HG03175 (cell line): ENCODE data around the gene RAP1A.

ENCODE experiments used
- ATAC-seq: cut with Tn5 transposase; IDR thresholded peaks from one replicate; pipeline ENCODE4 v1.9.1; 2021; ENCODE audit warnings: mild to moderate bottlenecking, moderate library complexity; ENCODE audit not compliant: unreplicated experiment

Gene RAP1A

DNA sequence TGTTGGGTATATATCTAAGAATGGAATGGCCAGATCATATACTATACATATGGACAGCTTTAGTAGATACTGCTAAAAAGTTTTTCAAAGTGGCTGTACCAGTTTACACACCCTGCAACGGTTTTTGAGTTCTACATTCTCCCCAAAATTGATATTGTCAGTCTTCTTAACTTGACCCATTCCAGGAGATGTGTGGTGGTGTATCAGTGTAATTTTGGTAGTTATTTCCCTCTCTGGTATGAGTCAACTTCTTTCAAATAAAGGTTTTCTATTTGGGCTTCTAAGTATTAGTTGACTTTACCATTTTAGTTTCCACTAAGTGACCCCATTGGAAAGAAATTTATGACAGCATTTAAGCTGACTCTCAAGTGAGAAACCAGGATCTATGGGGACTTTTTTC lies 90.4 kb downstream of the RAP1A start:
- no peak for ATAC-seq

GRCh38 chr1:111716333-111716732 lies 96.7 kb downstream of the RAP1A start:
- ATAC-seq, result no peak

- no peak for ATAC-seq
These were observed 97.9 kb downstream of the RAP1A start for GRCh38 chr1:111717450-111717849.

DNA sequence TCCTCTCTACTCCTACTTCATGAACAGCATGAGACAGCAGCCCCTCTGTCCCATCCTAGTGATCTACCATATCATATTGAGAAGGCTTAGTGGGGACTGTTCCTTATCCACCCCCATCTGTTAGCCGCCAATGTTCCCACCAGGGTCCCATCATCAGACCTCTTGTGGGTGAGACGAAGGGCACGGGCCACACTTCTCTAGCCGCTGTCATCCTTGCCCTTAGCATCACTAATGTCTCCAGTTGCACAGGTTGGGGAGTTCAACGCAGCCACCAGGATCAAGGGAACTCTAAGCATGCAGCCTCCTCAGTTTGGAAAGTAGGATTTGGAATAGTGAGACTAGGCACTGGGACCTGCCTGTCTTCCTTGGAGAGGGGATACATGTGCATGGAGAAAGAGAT lies 99.5 kb downstream of the RAP1A start:
- no peak for ATAC-seq

- no peak for ATAC-seq
These were observed 100.1 kb downstream of the RAP1A start for GRCh38 chr1:111719674-111720132.

- no peak for ATAC-seq
These were observed 100.8 kb downstream of the RAP1A start for GRCh38 chr1:111720274-111720976.

GRCh38 chr1:111720977-111721786 lies 101.6 kb downstream of the RAP1A start:
- ATAC-seq, result no peak

- ATAC-seq, result no peak
These were observed 103.7 kb downstream of the RAP1A start for GRCh38 chr1:111723091-111723806.

- no peak for ATAC-seq
These were observed 104.3 kb downstream of the RAP1A start for GRCh38 chr1:111723871-111724270.

- no peak for ATAC-seq
These were observed 105.6 kb downstream of the RAP1A start for GRCh38 chr1:111725192-111725591.

DNA sequence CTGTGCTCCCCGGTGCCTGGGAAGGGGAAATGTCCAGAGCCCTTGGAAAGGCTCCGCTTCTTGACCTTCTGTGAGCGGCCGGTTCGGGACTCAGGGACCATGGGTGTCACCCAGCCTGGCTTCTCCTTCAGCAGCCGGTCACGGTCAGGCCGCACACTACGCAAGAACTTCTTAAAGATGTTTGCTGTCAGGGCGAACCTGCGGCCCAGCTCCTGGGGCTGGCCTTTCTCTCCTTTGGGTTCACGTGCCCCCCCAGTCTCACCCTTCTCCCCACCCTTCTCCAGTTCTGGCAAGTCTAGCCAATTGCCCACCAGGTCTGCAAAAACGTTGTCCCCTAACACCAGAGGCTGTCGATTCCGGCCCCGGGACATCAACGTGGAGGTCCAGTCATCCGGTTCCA lies 107.5 kb downstream of the RAP1A start:
- no peak for ATAC-seq

DNA sequence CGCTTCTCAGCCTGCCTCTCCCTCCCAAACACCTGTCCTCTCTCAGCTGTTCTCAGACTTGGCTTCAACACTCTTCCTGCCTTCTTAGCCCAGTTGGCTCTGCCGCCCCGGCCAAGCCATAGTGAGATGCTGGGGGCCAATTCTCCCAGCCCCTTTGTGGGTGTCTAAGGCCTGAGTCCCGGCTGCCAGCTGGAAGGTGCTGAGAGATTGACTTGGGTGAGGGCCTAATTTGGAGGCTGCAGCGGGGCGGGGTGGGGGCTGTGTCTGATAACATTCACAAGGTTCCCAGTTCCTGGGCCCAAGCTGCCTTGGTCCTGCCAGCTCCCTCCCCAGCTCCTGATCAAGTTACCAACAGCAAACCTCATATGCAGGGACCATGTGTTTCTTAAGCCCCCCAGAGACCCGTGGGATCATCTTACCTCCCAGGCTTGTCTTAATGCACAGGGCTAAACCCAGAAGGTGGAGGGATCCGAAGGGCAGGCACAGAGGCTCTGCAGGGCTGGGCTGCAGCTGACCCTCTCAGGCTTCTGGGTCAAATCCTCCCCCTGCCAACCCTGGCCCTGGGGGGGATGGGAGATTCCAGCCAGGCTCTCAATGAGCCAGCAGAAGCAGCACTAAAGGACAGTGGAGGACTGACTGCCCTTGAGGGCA lies 109.8 kb downstream of the RAP1A start:
- ATAC-seq, result no peak

DNA sequence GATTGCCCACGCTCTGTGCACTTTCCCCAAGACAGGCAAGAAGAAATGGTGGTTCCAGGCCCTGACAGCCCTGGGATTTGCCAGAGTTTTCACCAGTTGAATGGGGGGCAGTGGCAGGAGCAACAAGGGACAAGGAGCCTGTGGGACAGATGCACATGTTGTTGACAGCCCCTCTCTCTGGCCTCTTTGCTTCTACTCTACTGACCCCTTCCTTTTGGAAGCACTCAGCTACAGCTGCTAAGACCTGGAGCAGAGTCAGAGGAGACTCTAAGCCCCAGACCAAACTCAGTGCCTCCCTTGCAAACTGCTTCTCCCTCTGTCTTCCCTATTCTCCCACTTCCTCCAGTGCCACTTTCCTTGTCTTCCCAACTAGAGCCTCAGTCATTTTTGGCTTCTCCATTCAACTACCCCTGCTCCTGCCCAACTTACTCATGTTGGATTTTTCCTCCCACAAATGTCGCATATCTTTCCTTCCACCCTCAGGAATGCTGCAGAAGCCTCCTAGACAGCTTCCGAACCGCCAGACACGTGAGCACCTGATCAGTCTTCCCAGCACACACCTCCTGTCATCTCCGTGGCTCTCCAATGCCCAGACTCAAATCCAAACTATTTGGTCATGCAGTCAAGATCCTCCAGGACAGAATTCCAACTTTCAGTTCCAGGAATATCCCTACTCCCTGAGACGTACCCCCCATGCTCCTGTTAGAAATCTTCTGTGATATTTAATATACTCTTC lies 110.5 kb downstream of the RAP1A start:
- ATAC-seq, result no peak

DNA sequence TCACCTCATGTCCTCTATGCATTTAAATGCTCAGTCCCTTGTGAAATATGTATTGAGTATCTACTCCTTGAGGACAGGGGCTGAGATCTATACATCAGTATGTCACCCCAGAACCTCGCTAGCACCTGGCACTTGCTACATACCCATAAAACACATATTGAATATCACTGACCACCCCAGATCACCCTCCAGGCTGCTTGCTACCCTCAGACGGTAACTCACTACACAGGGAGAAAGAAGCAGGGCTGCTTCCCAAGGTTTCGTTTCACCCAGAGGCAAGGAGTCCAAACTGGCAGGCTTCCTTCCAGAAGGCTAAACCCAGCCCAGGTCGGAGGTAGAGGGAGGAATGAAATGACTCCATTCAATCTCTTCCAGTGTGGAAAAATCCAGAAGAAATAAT lies 111.1 kb downstream of the RAP1A start:
- no peak for ATAC-seq

DNA sequence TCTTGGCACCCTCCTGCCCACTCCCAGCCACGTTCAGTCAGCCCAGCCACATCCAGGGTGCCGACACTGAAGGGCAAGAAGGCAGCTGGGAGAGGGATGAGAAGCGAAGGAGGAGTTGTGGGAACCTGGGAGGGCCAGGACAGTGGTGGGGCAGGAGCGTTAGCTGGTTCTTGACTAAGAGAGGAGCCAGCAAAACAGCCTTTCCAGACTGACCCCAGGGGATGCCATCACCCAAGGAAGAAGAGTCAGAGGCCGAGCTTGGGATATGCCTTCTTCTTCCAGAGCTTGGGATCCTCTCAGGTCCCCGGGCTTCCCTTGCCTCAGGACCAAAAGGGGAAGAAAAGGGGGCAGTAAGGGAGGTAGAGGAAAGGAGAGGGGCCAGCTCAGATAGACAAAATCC lies 112.4 kb downstream of the RAP1A start:
- no peak for ATAC-seq

GRCh38 chr1:111732718-111733117 lies 113.1 kb downstream of the RAP1A start:
- ATAC-seq, result no peak

DNA sequence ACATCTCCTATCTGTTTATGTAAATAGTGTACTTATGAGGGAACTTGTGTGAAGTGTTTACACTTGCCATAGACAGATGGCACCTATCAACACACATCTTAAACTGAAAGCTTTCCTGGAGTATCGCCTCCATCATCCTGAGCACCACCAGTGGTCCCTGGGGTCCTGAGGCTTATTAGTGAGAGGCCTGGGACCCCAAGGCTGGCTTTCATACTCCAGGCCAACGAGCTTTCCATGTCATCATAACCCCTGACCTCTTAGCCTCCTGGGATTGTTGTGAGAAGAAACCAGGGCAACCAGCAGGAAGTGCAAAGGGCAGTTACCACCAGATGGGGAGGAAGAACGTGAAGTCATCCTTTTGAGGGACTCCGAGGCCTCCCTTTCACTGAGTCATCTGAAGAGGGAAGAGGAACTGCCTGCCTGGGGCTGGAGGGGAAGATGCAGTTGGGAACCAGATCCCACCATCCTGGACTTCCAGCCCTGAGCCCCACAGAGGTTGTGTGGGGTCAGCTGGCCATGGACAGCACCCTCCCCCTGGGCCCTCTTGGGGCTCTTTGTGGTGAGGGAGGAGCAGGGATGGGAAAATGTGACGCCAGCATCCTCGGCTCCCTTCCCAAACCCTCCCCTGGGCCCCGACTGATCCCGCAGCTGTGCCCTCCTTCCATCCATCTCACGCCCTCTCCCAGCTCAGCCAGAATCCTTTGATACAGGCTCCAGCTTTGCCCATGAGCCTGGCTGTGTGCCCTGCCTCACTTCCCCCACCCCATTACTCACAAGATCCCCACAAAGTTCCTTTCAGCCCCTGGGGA lies 113.8 kb downstream of the RAP1A start:
- no peak for ATAC-seq

GRCh38 chr1:111733992-111734341 lies 114.4 kb downstream of the RAP1A start:
- no peak for ATAC-seq

DNA sequence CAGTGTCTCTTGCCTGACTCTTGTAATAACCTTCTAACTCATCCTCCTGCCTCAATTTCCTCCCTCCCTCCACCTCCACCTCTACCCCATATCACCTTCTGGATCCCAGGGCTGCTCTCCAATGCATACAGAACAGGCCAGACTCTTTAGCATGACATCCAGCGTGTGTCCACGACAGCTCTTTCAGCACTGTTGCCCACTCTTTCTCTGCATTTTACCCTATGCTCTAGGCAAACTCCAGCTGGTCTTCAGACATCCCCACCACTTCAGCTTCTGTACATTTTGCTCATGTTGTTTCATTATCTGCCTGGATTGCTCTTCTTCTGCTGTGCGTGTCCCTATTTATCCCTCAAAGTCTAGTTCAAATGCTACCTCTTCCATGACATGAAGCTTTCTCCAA lies 114.8 kb downstream of the RAP1A start:
- ATAC-seq, result no peak

GRCh38 chr1:111734856-111735255 lies 115.3 kb downstream of the RAP1A start:
- ATAC-seq, result no peak
